Glomerular visceral epithelial cell (primary cell): ENCODE measurements around the gene USB1.

Source experiments
- DNase-seq: peaks from one replicate; pipeline ENCODE4 v3.0.0-alpha.2; 2016; ENCODE audit errors: extremely low spot score

USB1 gene

DNA sequence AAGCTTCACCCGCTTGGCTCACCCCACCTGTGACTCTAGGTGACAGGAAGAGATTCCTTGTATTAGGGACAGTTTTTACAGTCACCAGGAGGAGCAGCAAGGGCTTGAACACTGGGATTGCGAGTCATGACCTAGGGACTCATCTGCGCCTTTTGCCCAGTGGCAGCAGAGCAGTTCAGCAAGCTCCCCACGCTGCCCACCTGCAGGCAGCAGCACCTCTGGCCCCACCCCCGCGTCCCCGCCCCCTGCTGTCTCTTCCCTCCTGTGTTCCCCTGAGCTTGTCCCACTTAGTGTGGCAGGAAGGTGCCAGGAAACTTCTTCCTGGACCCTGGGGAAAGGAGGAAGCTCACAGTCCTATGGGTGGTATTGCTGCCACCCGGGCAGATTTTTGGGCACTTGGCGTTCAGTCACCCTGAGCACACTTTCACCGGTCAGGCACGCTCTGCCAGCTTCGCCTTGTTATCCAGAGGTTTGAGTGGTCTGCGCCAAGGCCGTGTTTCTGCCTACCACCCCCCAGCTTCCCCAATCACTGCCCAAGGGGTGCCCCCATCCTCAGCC is 33.0 kb downstream of the USB1 start:
- no peak for DNase-seq

DNA sequence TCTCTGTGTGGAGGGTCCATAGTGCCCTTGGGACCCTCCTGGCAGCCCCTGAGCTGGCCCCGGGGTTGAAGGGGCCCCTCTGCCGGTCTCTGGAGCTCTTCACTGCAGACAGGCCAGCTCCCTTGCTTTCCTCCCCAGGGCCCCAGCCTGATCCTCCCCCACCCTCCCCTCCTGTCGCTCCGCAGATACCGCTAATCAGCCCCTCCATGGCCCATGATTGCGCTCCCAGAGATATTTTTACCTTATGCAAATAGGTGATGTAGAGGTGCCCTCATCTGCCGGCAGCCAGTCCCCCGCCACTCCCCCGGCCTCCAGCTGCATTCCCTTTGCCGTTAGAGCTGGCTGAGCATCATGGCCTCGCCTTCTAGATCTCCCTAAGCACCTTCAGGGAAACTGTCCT is 33.6 kb downstream of the USB1 start:
- DNase-seq: no peak

DNA sequence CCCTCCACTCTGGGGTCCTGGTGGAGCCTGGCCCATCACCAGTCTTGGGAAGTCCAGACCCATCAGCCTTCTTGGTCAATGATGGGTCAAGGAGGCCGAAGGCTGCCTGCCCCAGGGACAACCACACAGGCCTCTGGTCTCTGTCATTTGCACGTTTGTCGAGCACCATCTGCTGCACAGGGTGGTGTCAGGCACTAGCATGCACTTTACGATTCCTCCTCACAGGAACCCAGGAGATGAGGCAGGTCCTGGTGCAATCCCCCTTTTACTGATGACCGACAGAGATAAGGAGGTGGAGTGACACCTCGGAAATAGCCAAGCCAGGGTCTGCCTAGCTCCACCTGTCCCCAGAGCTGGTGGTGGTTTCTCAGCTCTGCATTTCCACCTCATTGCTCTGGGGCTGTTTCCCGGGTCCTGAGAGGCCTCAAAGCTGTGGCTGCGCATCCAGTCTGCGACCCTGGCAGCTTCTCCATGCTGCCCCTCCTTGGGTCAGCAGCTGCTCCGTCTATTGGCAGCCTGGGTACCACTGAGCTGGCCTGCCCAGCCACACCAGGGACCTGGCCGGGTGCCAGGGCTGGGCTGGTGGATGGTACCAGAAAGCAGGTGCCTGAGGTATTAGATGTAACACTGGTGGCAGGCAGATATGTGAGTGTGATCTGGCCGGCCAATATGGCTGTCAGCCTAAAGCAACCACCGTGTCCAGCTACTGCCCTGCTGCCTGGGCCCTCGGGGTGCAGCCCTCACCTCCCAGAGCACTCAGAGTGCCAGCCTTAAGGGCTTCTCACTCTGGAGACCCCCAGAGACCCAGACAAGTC is 34.4 kb downstream of the USB1 start:
- DNase-seq: no peak

GRCh38 chr16:58036943-58037342 is 35.7 kb downstream of the USB1 start:
- DNase-seq: no peak

- DNase-seq: no peak
Observed at GRCh38 chr16:58037365-58038057, 36.3 kb downstream of the USB1 start.

DNA sequence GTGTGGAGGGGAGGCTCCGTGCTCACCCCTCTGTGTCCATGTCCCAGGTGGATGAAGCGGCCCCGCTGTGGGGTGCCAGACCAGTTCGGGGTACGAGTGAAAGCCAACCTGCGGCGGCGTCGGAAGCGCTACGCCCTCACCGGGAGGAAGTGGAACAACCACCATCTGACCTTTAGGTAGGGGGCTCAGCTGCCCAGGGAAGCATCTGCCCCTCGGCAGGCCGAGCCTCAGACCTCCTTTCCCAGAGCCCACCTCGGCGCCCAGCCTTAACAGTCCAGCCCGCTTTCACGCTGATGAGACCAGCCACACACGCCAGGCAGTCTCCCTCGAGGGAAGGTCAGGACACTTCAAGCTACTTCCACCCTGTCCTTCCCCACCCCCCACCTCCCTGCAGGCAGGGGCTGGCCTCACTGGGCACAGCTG is 37.0 kb downstream of the USB1 start:
- no peak for DNase-seq

DNA sequence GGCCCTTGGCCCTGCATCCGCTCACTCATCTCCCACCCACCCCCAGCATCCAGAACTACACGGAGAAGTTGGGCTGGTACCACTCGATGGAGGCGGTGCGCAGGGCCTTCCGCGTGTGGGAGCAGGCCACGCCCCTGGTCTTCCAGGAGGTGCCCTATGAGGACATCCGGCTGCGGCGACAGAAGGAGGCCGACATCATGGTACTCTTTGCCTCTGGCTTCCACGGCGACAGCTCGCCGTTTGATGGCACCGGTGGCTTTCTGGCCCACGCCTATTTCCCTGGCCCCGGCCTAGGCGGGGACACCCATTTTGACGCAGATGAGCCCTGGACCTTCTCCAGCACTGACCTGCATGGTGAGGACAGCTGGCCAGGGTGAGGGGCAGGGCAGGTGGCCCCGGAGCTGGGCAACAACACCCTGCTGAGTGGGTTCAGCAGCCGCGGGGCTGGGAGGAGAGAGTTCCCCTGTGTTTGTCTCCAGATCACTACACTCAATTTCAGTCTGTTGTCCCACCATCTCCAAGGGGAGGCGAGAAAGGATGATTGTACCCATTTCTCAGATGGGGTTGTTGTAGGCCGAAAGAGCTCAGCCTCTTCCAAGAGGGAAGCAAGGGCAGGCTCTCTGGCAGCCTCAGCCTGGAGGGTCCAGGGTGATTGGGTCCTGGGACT is 38.8 kb downstream of the USB1 start:
- DNase-seq: no peak

- no peak for DNase-seq
Observed at GRCh38 chr16:58040496-58040846, 39.3 kb downstream of the USB1 start.

GRCh38 chr16:58040945-58041627 is 39.9 kb downstream of the USB1 start:
- DNase-seq: no peak

DNA sequence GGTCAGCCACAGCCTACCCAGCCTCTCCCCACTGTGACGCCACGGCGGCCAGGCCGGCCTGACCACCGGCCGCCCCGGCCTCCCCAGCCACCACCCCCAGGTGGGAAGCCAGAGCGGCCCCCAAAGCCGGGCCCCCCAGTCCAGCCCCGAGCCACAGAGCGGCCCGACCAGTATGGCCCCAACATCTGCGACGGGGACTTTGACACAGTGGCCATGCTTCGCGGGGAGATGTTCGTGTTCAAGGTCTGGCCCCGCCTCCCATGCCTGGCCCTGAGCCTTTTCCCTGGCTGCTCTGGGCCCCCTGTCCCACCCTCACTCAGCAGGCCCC is 40.4 kb downstream of the USB1 start:
- no peak for DNase-seq

- no peak for DNase-seq
Observed at GRCh38 chr16:58042001-58042885, 41.0 kb downstream of the USB1 start.

GRCh38 chr16:58042886-58043515 is 41.8 kb downstream of the USB1 start:
- no peak for DNase-seq

DNA sequence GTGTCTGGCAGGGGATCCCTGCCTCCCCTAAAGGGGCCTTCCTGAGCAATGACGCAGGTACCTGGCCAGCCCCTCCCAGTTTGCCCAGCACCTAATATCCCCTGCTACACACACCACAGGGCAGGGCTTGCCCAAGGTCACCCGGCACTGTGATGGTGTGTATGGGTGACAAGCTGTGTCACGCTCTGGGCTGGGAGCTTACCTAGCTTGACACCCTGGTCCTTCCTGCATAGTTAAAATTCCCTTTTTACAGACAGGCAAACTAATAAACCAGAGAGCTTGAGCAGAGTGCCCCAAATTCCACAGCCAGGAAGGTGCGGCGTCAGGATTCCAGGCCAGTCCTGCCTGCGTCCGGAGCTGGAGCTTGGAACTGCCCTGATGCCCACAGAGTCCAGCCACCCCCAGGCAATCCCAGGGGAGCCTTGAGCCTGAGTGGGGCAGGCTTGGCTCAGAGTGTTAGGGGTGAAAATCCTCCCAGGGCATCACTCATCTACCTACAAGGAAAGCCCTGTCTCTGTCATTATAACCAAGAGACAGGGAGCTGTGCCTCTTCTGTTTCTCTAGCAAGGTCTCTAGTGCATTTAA is 42.5 kb downstream of the USB1 start:
- DNase-seq: no peak

DNA sequence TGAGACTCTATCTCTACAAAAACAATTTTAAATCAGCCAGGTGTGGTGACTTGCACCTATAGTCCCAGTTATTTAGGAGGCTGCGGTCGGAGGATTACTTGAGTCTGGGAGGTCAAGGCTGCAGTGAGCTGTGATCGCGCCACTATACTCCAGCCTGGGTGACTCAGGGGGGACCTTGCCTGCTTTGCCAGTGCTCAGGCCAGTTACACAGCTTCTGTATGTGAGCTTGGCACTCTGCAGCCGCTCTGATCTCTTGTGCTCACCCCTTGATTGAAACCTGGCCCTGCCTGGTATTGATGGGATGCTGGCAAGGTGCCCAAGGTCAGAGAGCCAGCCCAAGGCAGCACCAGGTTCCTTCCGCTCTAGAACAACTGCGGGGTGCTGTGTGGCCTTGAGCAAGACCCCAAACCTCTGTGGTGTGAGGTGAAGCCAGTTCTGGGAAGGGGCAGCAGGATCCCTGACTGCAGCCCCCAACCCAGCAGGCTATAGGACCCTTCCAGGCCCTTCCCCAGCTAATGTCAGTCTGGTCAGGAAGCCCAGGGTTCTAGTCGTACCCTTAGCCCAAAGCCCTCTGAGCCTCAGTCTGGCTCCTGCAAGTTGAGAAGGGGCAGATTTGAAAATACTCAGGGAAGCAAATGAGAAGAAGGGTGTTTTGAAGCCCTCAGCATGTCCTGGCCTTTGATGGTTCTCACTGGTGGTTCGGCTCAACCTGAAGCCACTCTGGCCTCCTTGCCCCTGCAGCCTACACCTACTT is 43.2 kb downstream of the USB1 start:
- no peak for DNase-seq

DNA sequence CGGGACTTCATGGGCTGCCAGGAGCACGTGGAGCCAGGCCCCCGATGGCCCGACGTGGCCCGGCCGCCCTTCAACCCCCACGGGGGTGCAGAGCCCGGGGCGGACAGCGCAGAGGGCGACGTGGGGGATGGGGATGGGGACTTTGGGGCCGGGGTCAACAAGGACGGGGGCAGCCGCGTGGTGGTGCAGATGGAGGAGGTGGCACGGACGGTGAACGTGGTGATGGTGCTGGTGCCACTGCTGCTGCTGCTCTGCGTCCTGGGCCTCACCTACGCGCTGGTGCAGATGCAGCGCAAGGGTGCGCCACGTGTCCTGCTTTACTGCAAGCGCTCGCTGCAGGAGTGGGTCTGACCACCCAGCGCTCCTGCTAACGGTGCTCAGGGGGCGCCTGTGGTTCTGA is 43.9 kb downstream of the USB1 start:
- DNase-seq: no peak

GRCh38 chr16:58046054-58046881 is 45.1 kb downstream of the USB1 start:
- no peak for DNase-seq

DNA sequence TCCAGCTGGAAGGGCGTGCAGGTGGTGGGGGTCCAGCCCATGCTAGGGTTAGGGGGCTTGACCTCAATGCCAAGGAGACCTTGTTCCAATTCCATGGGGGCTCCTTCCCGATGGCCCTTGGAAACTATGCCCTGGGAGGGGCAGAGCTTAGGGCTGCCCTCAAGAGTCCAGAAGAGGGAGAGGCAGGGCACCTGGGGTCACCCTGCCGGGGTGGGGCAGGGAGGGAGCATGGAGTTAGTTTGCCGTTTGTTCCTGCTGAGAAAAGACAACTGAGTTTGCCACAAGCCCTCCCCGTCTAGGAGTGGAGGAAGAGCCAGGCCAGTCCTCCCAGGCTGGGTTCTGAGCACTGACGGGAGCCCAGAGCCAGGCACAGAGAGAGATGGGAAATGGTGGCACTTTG is 45.7 kb downstream of the USB1 start:
- DNase-seq: no peak

GRCh38 chr16:58047557-58048348 is 46.5 kb downstream of the USB1 start:
- no peak for DNase-seq
